Liver (tissue), 9 donors: ENCODE measurements around the gene HNMT. TPM values are rescaled to one million over a fixed set of nuclear protein-coding genes. Genes with fewer than 3 reads are reported as not detected.
A peak's percentile ranks its signal among the peaks of the same experiment; 100 is the strongest.

Source experiments
- DNase-seq: peaks from one replicate; pipeline ENCODE4 v3.0.0-alpha.2; 2017; ENCODE audit warnings: low spot score
- H3K27ac ChIP-seq, 2 donors: one replicate each; pipeline ENCODE4 v1.7.0; 2013; ENCODE audit warnings: inconsistent platforms in 2 of 2, low read length in 2 of 2, control low read depth in 1 of 2, low read depth in 1 of 2, mild to moderate bottlenecking in 1 of 2
- H3K27me3 ChIP-seq, 4 donors: one replicate each; pipeline versions ENCODE4 v1.6.1 to v1.7.0; 2013; ENCODE audit warnings: low read length in 3 of 4, inconsistent platforms in 1 of 4, mild to moderate bottlenecking in 1 of 4, moderate library complexity in 1 of 4; ENCODE audit not compliant: control insufficient read depth in 4 of 4, insufficient read depth in 4 of 4
- H3K36me3 ChIP-seq, 4 donors: one replicate each; pipeline versions ENCODE4 v1.6.1 to v1.7.0; 2013; ENCODE audit warnings: low read length in 3 of 4, mild to moderate bottlenecking in 3 of 4, low read depth in 1 of 4, moderate library complexity in 1 of 4; ENCODE audit not compliant: control insufficient read depth in 4 of 4, insufficient read depth in 3 of 4
- H3K4me1 ChIP-seq, 4 donors: one replicate each; pipeline versions ENCODE4 v1.6.1 to v1.7.0; 2013; ENCODE audit warnings: low read length in 3 of 4, mild to moderate bottlenecking in 3 of 4, moderate library complexity in 1 of 4; ENCODE audit not compliant: control insufficient read depth in 4 of 4, insufficient read depth in 4 of 4
- H3K4me3 ChIP-seq, 3 donors: one replicate each; pipeline versions ENCODE4 v1.6.1 to v1.7.0; 2013; ENCODE audit warnings: low read length in 3 of 3, control low read depth in 1 of 3, low read depth in 1 of 3, mild to moderate bottlenecking in 1 of 3
- H3K9ac ChIP-seq, 2 donors: one replicate each; pipeline ENCODE4 v1.7.0; 2013; ENCODE audit warnings: low read length in 2 of 2, mild to moderate bottlenecking in 2 of 2, moderate library complexity in 2 of 2, control low read depth in 1 of 2, low read depth in 1 of 2
- H3K9me3 ChIP-seq, 4 donors: one replicate each; pipeline versions ENCODE4 v1.6.1 to v1.7.0; 2013; ENCODE audit warnings: low read length in 3 of 4; ENCODE audit not compliant: control insufficient read depth in 4 of 4
- ATF3 ChIP-seq: IDR thresholded peaks from 2 replicates; pipeline ENCODE4 v1.6.1; 2016; ENCODE audit warnings: antibody characterized with exemption
- CTCF ChIP-seq: fragments of 150-350 bp; IDR thresholded peaks from 2 replicates; pipeline ENCODE4 v1.5.1; 2017; ENCODE audit warnings: improper control_type of control experiment, low read depth, low read length; ENCODE audit not compliant: missing input control
- FOXA1 ChIP-seq: IDR thresholded peaks from 2 replicates; pipeline ENCODE4 v1.6.1; 2016; ENCODE audit warnings: antibody characterized with exemption
- FOXA2 ChIP-seq: IDR thresholded peaks from 2 replicates; pipeline ENCODE4 v1.6.1; 2016; ENCODE audit warnings: antibody characterized with exemption
- HNF4A ChIP-seq, 2 donors: conservative IDR thresholded peaks; 2 replicates each; pipeline ENCODE4 v1.6.1; 2016; ENCODE audit warnings: antibody characterized with exemption in 2 of 2, mild to moderate bottlenecking in 2 of 2
- HNF4G ChIP-seq: IDR thresholded peaks from 2 replicates; pipeline ENCODE4 v1.6.1; 2016; ENCODE audit warnings: antibody characterized with exemption
- JUND ChIP-seq, 2 donors: IDR thresholded peaks; 2 replicates each; pipeline ENCODE4 v1.6.1; 2016; ENCODE audit warnings: antibody characterized with exemption in 2 of 2
- MAX ChIP-seq: IDR thresholded peaks from 2 replicates; pipeline ENCODE4 v1.6.1; 2016; ENCODE audit warnings: antibody characterized with exemption
- SP1 ChIP-seq: IDR thresholded peaks from 2 replicates; pipeline ENCODE4 v1.6.1; 2018; ENCODE audit warnings: antibody characterized with exemption, mild to moderate bottlenecking
- TAF1 ChIP-seq: conservative IDR thresholded peaks from 2 replicates; pipeline ENCODE4 v1.6.1; 2016; ENCODE audit warnings: antibody characterized with exemption, mild to moderate bottlenecking
- YY1 ChIP-seq: IDR thresholded peaks from 2 replicates; pipeline ENCODE4 v1.6.1; 2016; ENCODE audit warnings: antibody characterized with exemption, mild to moderate bottlenecking
- ZBTB33 ChIP-seq: IDR thresholded peaks from 2 replicates; pipeline ENCODE4 v1.6.1; 2016; ENCODE audit warnings: antibody characterized with exemption
- WGBS: extraction: QIAGEN DNeasy Blood & Tissue Kit; methylation state at CpG from one replicate; pipeline ENCODE4 v1.1.7; 2013; 5-methylcytosine and 5-hydroxymethylcytosine counted together
- polyA plus RNA-seq, 2 donors: library from polyadenylated mRNA; stranded (reverse) in 1 of 2; unstranded in 1 of 2; fragments of 200-250 nt in 1 of 2; fragments of >200 nt in 1 of 2; fragmentation: Nextera tagmentation in 1 of 2; extraction: Ambion mirVana in 1 of 2; gene quantifications; one replicate each; pipeline versions ENCODE4 v1.2.1 to v1.2.3, GENCODE V29; 2013 to 2015
- total RNA-seq, 2 donors: library from RNA; depleted of rRNA; stranded (reverse); fragments of >200 nt; gene quantifications; one replicate each; pipeline ENCODE4 v1.2.3, GENCODE V29; 2014
- donor health status: healthy.
- donor health status: healthy.
- donor health status: healthy.
- donor health status: healthy.
- donor health status: healthy.

The HNMT gene
- total and polyA plus RNA-seq, 4 donors, result 44.4 to 103 (median 78.5) TPM

GRCh38 chr2:137951586-137951985, 12.7 kb upstream of the HNMT start:
- H3K27me3 ChIP-seq, result no peaks in the 10 kb centered on the region
- H3K27ac ChIP-seq, result no peak overlapping the region
- TF ChIP-seq SP1 (no peak), FOXA1 (no peak), FOXA2 (no peak), TAF1 (no peak), YY1 (no peak), MAX (no peak), HNF4G (no peak), CTCF (no peak)
- no peak for DNase-seq
- H3K9me3 ChIP-seq, result no peaks in the 10 kb centered on the region
- peaks cover 3 to 9% (median 6%) of the 10 kb centered on the region in 4 donors for H3K4me1 ChIP-seq
- H3K36me3 ChIP-seq, result no peaks in the 10 kb centered on the region
- no peak overlapping the region for H3K9ac ChIP-seq
- H3K4me3 ChIP-seq, result no peak overlapping the region
- WGBS, result 89% methylated on average over 3 of the region's 3 CpGs

- Histone ChIP-seq H3K27me3 (no peaks in the 10 kb centered on the region), H3K4me3 (peak overlapping the region in 2 of 3 donors; percentile 4 to 43), H3K9ac (peak overlapping the region in 1 of 2 donors; percentile 82), H3K9me3 (no peaks in the 10 kb centered on the region), H3K36me3 (no peaks in the 10 kb centered on the region), H3K4me1 (peaks cover 0 to 5% (median under 1%) of the 10 kb centered on the region in 4 donors), H3K27ac (peak overlapping the region in 1 of 2 donors; percentile 55)
- DNase-seq, result no peak
- 22% methylated on average over 9 of the region's 9 CpGs for WGBS
- TF ChIP-seq ATF3 (peak; percentile 39), MAX (peak; percentile 96), ZBTB33 (peak; percentile 27), CTCF (no peak), YY1 (peak; percentile 34), HNF4A (conservative IDR thresholded peaks at IDR 0.05) (peak; percentile 9 to 39), JUND (IDR thresholded peaks at IDR 0.05) (peak; percentile 77 to 94), HNF4G (no peak)
These were observed 11.6 kb upstream of the HNMT start for GRCh38 chr2:137952586-137953129.
